Fibroblast of skin of back (primary cell): Measurements from ENCODE around the gene TOX2.

ENCODE experiments used
- DNase-seq: peaks from one replicate; pipeline ENCODE4 v3.0.0-alpha.2; 2013

The TOX2 gene

GRCh38 chr20:44020406-44021148 is 105.9 kb downstream of the TOX2 start:
- DNase-seq: no peak

GRCh38 chr20:44021186-44021585 is 106.5 kb downstream of the TOX2 start:
- DNase-seq: no peak

GRCh38 chr20:44021900-44022299 is 107.2 kb downstream of the TOX2 start:
- no peak for DNase-seq

GRCh38 chr20:44022464-44022863 is 107.8 kb downstream of the TOX2 start:
- no peak for DNase-seq

GRCh38 chr20:44023515-44024371 is 109.1 kb downstream of the TOX2 start:
- no peak for DNase-seq

GRCh38 chr20:44024820-44025580 is 110.3 kb downstream of the TOX2 start:
- no peak for DNase-seq

- no peak for DNase-seq
Observed at GRCh38 chr20:44025756-44026155, 111.1 kb downstream of the TOX2 start.

- no peak for DNase-seq
Observed at GRCh38 chr20:44026647-44027342, 112.1 kb downstream of the TOX2 start.

- DNase-seq: no peak
Observed at GRCh38 chr20:44027343-44028002, 112.8 kb downstream of the TOX2 start.

- DNase-seq: no peak
Observed at GRCh38 chr20:44028003-44028730, 113.5 kb downstream of the TOX2 start.

- DNase-seq: no peak
Observed at GRCh38 chr20:44028868-44029847, 114.5 kb downstream of the TOX2 start.

GRCh38 chr20:44029848-44030230 is 115.2 kb downstream of the TOX2 start:
- no peak for DNase-seq

- no peak for DNase-seq
Observed at GRCh38 chr20:44030394-44030793, 115.7 kb downstream of the TOX2 start.

- no peak for DNase-seq
Observed at GRCh38 chr20:44031001-44031574, 116.4 kb downstream of the TOX2 start.

GRCh38 chr20:44031781-44032582 is 117.3 kb downstream of the TOX2 start:
- DNase-seq: no peak

GRCh38 chr20:44032583-44033331 is 118.1 kb downstream of the TOX2 start:
- DNase-seq: no peak

GRCh38 chr20:44033344-44033743 is 118.7 kb downstream of the TOX2 start:
- DNase-seq: peak; percentile 22

- DNase-seq: no peak
Observed at GRCh38 chr20:44033873-44034272, 119.2 kb downstream of the TOX2 start.
